GF-D8 (cell line): Measurements from ENCODE around the gene TBX2.

Experiments
- DNase-seq: peaks from one replicate; lab custom pipeline; 2025; lab: John Stamatoyannopoulos, UW

Gene TBX2

GRCh38 chr17:61387511-61388305 lies 11.9 kb upstream of the TBX2 start:
- no peak for DNase-seq

- no peak for DNase-seq
These were observed 10.9 kb upstream of the TBX2 start for GRCh38 chr17:61388561-61389356.

GRCh38 chr17:61389670-61390478 lies 9.8 kb upstream of the TBX2 start:
- DNase-seq, result no peak

- no peak for DNase-seq
These were observed 9.2 kb upstream of the TBX2 start for GRCh38 chr17:61390479-61390791.

- DNase-seq, result no peak
These were observed 7.9 kb upstream of the TBX2 start for GRCh38 chr17:61391595-61392291.

GRCh38 chr17:61392679-61393078 lies 7.0 kb upstream of the TBX2 start:
- DNase-seq, result no peak

GRCh38 chr17:61393550-61393903 lies 6.1 kb upstream of the TBX2 start:
- DNase-seq, result no peak

- no peak for DNase-seq
These were observed 5.6 kb upstream of the TBX2 start for GRCh38 chr17:61393904-61394629.

GRCh38 chr17:61394630-61395408 lies 4.8 kb upstream of the TBX2 start:
- no peak for DNase-seq

GRCh38 chr17:61395409-61395982 lies 4.1 kb upstream of the TBX2 start:
- no peak for DNase-seq

- DNase-seq, result no peak
These were observed 3.6 kb upstream of the TBX2 start for GRCh38 chr17:61395983-61396585.

- no peak for DNase-seq
These were observed 3.0 kb upstream of the TBX2 start for GRCh38 chr17:61396586-61397085.

GRCh38 chr17:61397086-61397842 lies 2.4 kb upstream of the TBX2 start:
- no peak for DNase-seq

GRCh38 chr17:61398721-61399130 lies 917 bp upstream of the TBX2 start:
- no peak for DNase-seq

- DNase-seq, result no peak
These were observed 548 bp downstream of the TBX2 start for GRCh38 chr17:61400066-61400716.

GRCh38 chr17:61400717-61401388 lies 1.2 kb downstream of the TBX2 start:
- no peak for DNase-seq

GRCh38 chr17:61401389-61402072 lies 1.9 kb downstream of the TBX2 start:
- no peak for DNase-seq
